HCT116 (cell line): ENCODE measurements around the gene GXYLT2. TPM values are rescaled to one million over a fixed set of nuclear protein-coding genes. Genes with fewer than 3 reads are reported as not detected.
A peak's percentile ranks its signal among the peaks of the same experiment; 100 is the strongest.

Experiments
- ATAC-seq: fragments of 200-7000 bp; cut with Tn5 transposase; 2 replicates; pipeline ENCODE4 v1.9.1; 2020; ENCODE audit warnings: mild to moderate bottlenecking, moderate library complexity
- BruUV-seq: library from RNA; stranded (reverse); fragments of 400-500 nt; replicated peaks from 2 replicates; lab custom pipeline; 2021; lab: Mats Ljungman, UMichigan
- CTCF ChIA-PET: fragments of 300-600 bp; sonication (Branson Sonifier 250); formaldehyde crosslinking; loops from one replicate; lab custom pipeline; 2021; ENCODE audit warnings: antibody characterized with exemption; lab: Charles Lee
- POLR2A ChIA-PET: fragments of 300-600, 350-600 bp; sonication (Branson Sonifier 250); formaldehyde crosslinking; loops from one replicate; lab custom pipeline; 2021; ENCODE audit warnings: antibody characterized with exemption; lab: Charles Lee
- RAD21 ChIA-PET, 2 experiments: fragments of 300-600 bp; sonication (Branson Sonifier 250); formaldehyde crosslinking; loops; one replicate each; lab custom pipeline; 2023; ENCODE audit warnings: low total read pairs in 2 of 2; ENCODE audit not compliant: uncharacterized antibody in 2 of 2, unreplicated experiment in 2 of 2, low non-redundant PET in 1 of 2; lab: Charles Lee
- DNase-seq: peaks from one replicate; pipeline ENCODE4 v3.0.0-alpha.2; 2010; ENCODE audit warnings: low read depth, low spot score
- H2AFZ ChIP-seq: fragments of 200-600 bp; shearing (Covaris generic), sonication (generic); 2 replicates; pipeline ENCODE4 v1.6.1; 2017; ENCODE audit warnings: low read depth, mixed run types, mixed read lengths, antibody characterized with exemption, low read length; ENCODE audit not compliant: poor library complexity, severe bottlenecking
- H3K27ac ChIP-seq: 2 replicates; pipeline ENCODE4 v1.5.1; 2012; ENCODE audit warnings: low read depth, low read length
- H3K27me3 ChIP-seq: fragments of 200-600 bp; sonication (generic); 2 replicates; pipeline ENCODE4 v1.6.1; 2016; ENCODE audit warnings: mixed run types, low read length, mixed read lengths; ENCODE audit not compliant: insufficient read depth
- H3K36me3 ChIP-seq, 2 experiments: fragments of 200-500 bp in 1 of 2; fragments of 200-600 bp in 1 of 2; sonication (Bioruptor generic) in 1 of 2; sonication (generic) in 1 of 2; 2 replicates each; pipeline versions ENCODE4 v1.5.1 to v1.6.1; 2014 to 2016; ENCODE audit warnings: low read length in 2 of 2, inconsistent platforms in 1 of 2, mixed read lengths in 1 of 2, mixed run types in 1 of 2; ENCODE audit not compliant: insufficient read depth in 2 of 2, control insufficient read depth in 1 of 2
- H3K4me1 ChIP-seq, 2 experiments: fragments of 200-600 bp in 1 of 2; sonication (generic) in 1 of 2; 2 replicates each; pipeline versions ENCODE4 v1.5.1 to v1.6.1; 2012 to 2017; ENCODE audit warnings: low read length in 2 of 2, inconsistent platforms in 1 of 2, mild to moderate bottlenecking in 1 of 2, mixed read lengths in 1 of 2, mixed run types in 1 of 2, moderate library complexity in 1 of 2; ENCODE audit not compliant: insufficient read depth in 2 of 2, control insufficient read depth in 1 of 2
- H3K4me2 ChIP-seq: fragments of 200-600 bp; sonication (generic); 2 replicates; pipeline ENCODE4 v1.6.1; 2017; ENCODE audit warnings: mixed run types, low read length, mixed read lengths
- H3K4me3 ChIP-seq, 2 experiments: fragments of 200-600 bp in 1 of 2; sonication (generic) in 1 of 2; replicated peaks in 1 of 2; 2 replicates each; pipeline ENCODE4 v1.5.1; 2011 to 2016; ENCODE audit warnings: low read length in 2 of 2, control low read depth in 1 of 2, low read depth in 1 of 2, mild to moderate bottlenecking in 1 of 2, mixed read lengths in 1 of 2, mixed run types in 1 of 2
- H3K79me2 ChIP-seq: fragments of 200-600 bp; sonication (generic); 2 replicates; pipeline ENCODE4 v1.6.1; 2017; ENCODE audit warnings: mild to moderate bottlenecking, mixed run types, low read length, moderate library complexity, mixed read lengths; ENCODE audit not compliant: insufficient read depth
- H3K9ac ChIP-seq: fragments of 200-600 bp; sonication (generic); 2 replicates; pipeline ENCODE4 v1.6.1; 2016; ENCODE audit warnings: low read length, mixed read lengths
- H3K9me2 ChIP-seq: fragments of 200-600 bp; sonication (generic), shearing (Covaris generic); 2 replicates; pipeline ENCODE4 v1.6.1; 2017; ENCODE audit warnings: mixed run types, mild to moderate bottlenecking, moderate library complexity; ENCODE audit not compliant: insufficient read depth
- H3K9me3 ChIP-seq, 2 experiments: fragments of 200-500 bp in 1 of 2; fragments of 200-600 bp in 1 of 2; sonication (Bioruptor generic) in 1 of 2; sonication (generic) in 1 of 2; 2 replicates each; pipeline ENCODE4 v1.6.1; 2014 to 2017; ENCODE audit warnings: low read length in 2 of 2, mixed read lengths in 2 of 2, inconsistent platforms in 1 of 2, low read depth in 1 of 2, mild to moderate bottlenecking in 1 of 2, mixed run types in 1 of 2, moderate library complexity in 1 of 2; ENCODE audit not compliant: control insufficient read depth in 1 of 2, insufficient read depth in 1 of 2
- H4K20me1 ChIP-seq: fragments of 200-600 bp; sonication (generic), shearing (Covaris generic); 2 replicates; pipeline ENCODE4 v1.6.1; 2017; ENCODE audit warnings: mixed run types, mild to moderate bottlenecking, moderate library complexity; ENCODE audit not compliant: insufficient read depth
- CBX3 ChIP-seq: IDR thresholded peaks from 2 replicates; pipeline ENCODE4 v1.6.1; 2012; ENCODE audit warnings: low read depth
- CEBPB ChIP-seq: IDR thresholded peaks from 2 replicates; pipeline ENCODE4 v1.6.1; 2012; ENCODE audit warnings: low read depth
- ELF1 ChIP-seq: IDR thresholded peaks from 2 replicates; pipeline ENCODE4 v1.6.1; 2012; ENCODE audit warnings: low read depth, borderline replicate concordance
- EZH2phosphoT487 ChIP-seq: fragments of 200-600 bp; IDR thresholded peaks from 2 replicates; pipeline ENCODE4 v1.6.1; 2018; ENCODE audit warnings: antibody characterized with exemption, borderline replicate concordance
- JUND ChIP-seq: IDR thresholded peaks from 2 replicates; pipeline ENCODE4 v1.6.1; 2012
- POLR2A ChIP-seq: IDR thresholded peaks from 2 replicates; pipeline ENCODE4 v1.7.0; 2011; ENCODE audit warnings: borderline replicate concordance; ENCODE audit not compliant: insufficient read depth, insufficient read length; ENCODE audit errors: extremely low read depth
- RAD21 ChIP-seq: IDR thresholded peaks from 2 replicates; pipeline ENCODE4 v1.6.1; 2012; ENCODE audit warnings: low read depth, mild to moderate bottlenecking
- REST ChIP-seq: IDR thresholded peaks from 2 replicates; pipeline ENCODE4 v1.6.1; 2012; ENCODE audit warnings: low read depth
- SP1 ChIP-seq: IDR thresholded peaks from 2 replicates; pipeline ENCODE4 v1.6.1; 2012; ENCODE audit warnings: low read depth
- TCF7L2 ChIP-seq: IDR thresholded peaks from 2 replicates; pipeline ENCODE4 v1.7.0; 2011; ENCODE audit warnings: borderline replicate concordance, inconsistent platforms; ENCODE audit not compliant: insufficient read depth, insufficient read length; ENCODE audit errors: extremely low read depth
- YY1 ChIP-seq: IDR thresholded peaks from 2 replicates; pipeline ENCODE4 v1.6.1; 2011; ENCODE audit warnings: low read length, low read depth, moderate library complexity, mild to moderate bottlenecking; ENCODE audit not compliant: insufficient replicate concordance; ENCODE audit errors: extremely low read depth
- ZBTB33 ChIP-seq: IDR thresholded peaks from 2 replicates; pipeline ENCODE4 v1.6.1; 2011; ENCODE audit warnings: mild to moderate bottlenecking, low read length, moderate library complexity; ENCODE audit not compliant: insufficient replicate concordance; ENCODE audit errors: extremely low read depth
- intact Hi-C: fragments of 100-400 bp; cut with micrococcal nuclease; formaldehyde crosslinking; loops from 2 replicates; pipeline ENCODE4 v1.10.0; 2022
- total RNA-seq: library from RNA; stranded (reverse); gene quantifications from one replicate; pipeline ENCODE4 v1.2.1, GENCODE V29; 2021; ENCODE audit not compliant: unreplicated experiment

GXYLT2 gene
- total RNA-seq, 1 experiment from 2014 or later, result 5.6 TPM

GRCh38 chr3:73007992-73008712, 120.3 kb downstream of the GXYLT2 start:
- peaks cover 13 to 16% of the 10 kb centered on the region in 2 experiments for H3K36me3 ChIP-seq
- RAD21 ChIA-PET, result no interaction called here
- peaks cover 47% of the 10 kb centered on the region; the same call in 1 of the 2 replicates for H4K20me1 ChIP-seq
- H3K27me3 ChIP-seq, result no peaks in the 10 kb centered on the region
- ATAC-seq (no peak), DNase-seq (no peak)
- POLR2A ChIA-PET, result no interaction called here
- H3K27ac ChIP-seq, result no peak overlapping the region
- H3K79me2 ChIP-seq, result peaks cover 100% of the 10 kb centered on the region
- intact Hi-C loops, result no loop called here
- BruUV-seq, result TSS peak; percentile 1
- no peaks in the 10 kb centered on the region for H3K9me3 ChIP-seq
- no peak overlapping the region for H2AFZ ChIP-seq
- no peaks in the 10 kb centered on the region for H3K9me2 ChIP-seq
- no peaks in the 10 kb centered on the region for H3K4me1 ChIP-seq
- no peak overlapping the region for H3K9ac ChIP-seq
- CTCF ChIA-PET, result no interaction called here
- H3K4me2 ChIP-seq, result no peak overlapping the region
- H3K4me3 ChIP-seq, result no peak overlapping the region
- TF ChIP-seq YY1, result no peak
- no peak for TF ChIP-seq CEBPB
- TF ChIP-seq POLR2A, result no peak
- no peak for TF ChIP-seq TCF7L2
- TF ChIP-seq ELF1, result no peak
- no peak for TF ChIP-seq CBX3
- no peak for TF ChIP-seq JUND
- no peak for TF ChIP-seq RAD21
- no peak for TF ChIP-seq EZH2phosphoT487
- no peak for TF ChIP-seq ZBTB33
- TF ChIP-seq SP1, result no peak
- TF ChIP-seq REST, result no peak
